K562 treated with DMSO at 1 percent for 48 hours (cell line): ENCODE data around the gene MOSMO. TPM values are rescaled to one million over a fixed set of nuclear protein-coding genes. Genes with fewer than 3 reads are reported as not detected.

Experiments used
- total RNA-seq: library from RNA; unstranded; fragments of 300-600 nt; gene quantifications from 2 replicates; pipeline ENCODE4 v1.2.3, GENCODE V29; 2022; ENCODE audit warnings: low replicate concordance; ENCODE audit errors: extremely low read depth

Gene MOSMO
- not detected in 2 replicates for total RNA-seq

GRCh38 chr16:22007509-22008214 is at the start of gene MOSMO:
MOSMO (plus strand) TSS chr16:22008111; CDS start chr16:22008302, 191 bp downstream.

GRCh38 chr16:22092143-22092933 is 84.4 kb downstream of the MOSMO start, which contains the start of gene VWA3A:
VWA3A (plus strand) TSS chr16:22092541; CDS start chr16:22092638, 97 bp downstream.

Other genes with a start within 250 kb of the MOSMO start
- gene NPIPB4, start 150.4 kb upstream of the MOSMO start, total RNA-seq = not detected in 2 replicates
- not detected in 2 replicates for gene UQCRC2, start 54.8 kb upstream of the MOSMO start, total RNA-seq
- gene PDZD9, start 7.0 kb upstream of the MOSMO start, total RNA-seq = not detected in 2 replicates
- not detected in 2 replicates for gene VWA3A, start 84.4 kb downstream of the MOSMO start, total RNA-seq
- gene SDR42E2, start 154.4 kb downstream of the MOSMO start, total RNA-seq = not detected in 2 replicates
- not detected in 2 replicates for gene EEF2K, start 198.2 kb downstream of the MOSMO start, total RNA-seq